Retina (tissue), 1 donor: ENCODE measurements around the gene PCLO.
"Not testable (repeated sequence)": the region's sequence is repeated elsewhere in the genome, so short reads cannot be mapped to it uniquely, and the experiment has no call there.

Source experiments
- DNase-seq: peaks from one replicate; pipeline ENCODE4 v3.0.0-alpha.2; 2016

Gene PCLO

GRCh38 chr7:82957521-82957920 is 205.2 kb downstream of the PCLO start:
- DNase-seq = no peak

DNA sequence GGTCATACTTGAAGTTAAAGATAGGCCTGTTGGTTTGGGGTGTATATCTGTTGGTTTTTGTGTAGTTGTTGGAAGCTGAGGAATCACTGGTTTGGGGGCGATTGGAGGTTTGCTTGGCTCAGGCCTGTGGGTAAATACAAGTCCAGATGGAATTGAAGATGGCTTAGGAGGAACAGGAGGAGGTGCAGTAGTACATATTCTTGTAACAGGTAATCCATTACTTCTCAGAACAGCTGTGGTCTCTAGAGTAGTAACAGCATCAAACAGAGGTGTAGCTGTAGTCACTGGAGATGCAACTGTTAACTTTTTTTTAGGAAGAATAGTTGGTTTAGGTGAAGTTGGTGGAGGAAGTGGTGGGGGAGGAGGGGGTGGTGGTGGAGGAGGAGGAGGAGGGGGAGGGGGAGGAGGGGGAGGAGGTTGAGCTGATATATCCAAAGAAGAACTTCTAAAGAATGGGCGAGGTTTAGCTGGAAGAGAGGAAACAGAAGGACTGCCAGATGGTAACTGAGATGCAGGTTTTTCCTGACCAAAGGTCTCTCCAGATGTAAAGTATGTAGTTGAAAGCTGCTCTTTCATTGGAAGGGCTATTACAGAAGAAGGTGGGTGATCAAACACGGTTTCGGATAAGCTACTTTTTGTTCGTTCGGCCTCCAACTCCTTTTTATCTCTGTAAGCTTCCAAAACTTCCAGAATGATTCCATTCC is 209.2 kb downstream of the PCLO start:
- no peak for DNase-seq

DNA sequence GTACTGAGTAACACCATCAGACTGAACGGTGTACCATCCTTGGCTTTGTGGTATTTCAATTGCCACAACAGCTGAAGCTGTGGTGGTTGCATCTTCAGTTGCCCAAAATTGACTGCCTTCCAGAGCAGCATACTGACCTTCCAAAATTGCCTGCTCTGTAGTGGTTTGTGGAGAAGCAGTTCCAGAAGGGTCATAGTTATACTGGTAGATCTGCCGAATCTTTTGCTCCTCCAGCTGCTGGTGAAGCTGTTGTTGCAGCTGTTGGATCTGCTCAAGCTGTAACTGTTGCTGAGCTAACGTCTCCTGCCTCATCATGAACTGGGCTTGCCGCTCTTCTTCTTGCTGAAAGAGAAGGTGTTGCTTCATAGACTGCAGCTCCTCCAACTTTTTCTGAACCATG is 212.2 kb downstream of the PCLO start:
- DNase-seq = no peak

DNA sequence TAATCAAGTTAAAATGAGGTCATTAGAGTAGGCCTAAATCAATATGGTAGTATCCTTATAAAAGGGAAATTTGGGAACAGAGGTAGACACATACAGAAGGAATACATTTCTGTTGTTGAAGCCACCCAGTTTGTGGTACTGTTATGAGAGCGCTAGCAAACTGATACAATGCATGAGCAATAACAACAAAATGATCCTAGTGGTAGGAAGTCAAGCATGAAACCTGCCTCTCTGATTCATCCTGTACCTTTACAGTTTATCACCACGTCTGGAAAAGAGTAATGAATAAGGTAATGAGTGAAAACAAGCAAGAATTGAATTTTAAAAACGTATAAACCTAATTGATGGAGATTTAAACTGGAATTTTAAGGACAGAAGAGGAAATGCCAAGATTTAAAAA is 217.2 kb downstream of the PCLO start:
- DNase-seq = no peak

GRCh38 chr7:82945056-82945455 is 217.6 kb downstream of the PCLO start:
- DNase-seq = no peak

- no peak for DNase-seq
These were observed 230.2 kb downstream of the PCLO start for GRCh38 chr7:82932516-82932915.

- peak; percentile 69 for DNase-seq
These were observed 236.2 kb downstream of the PCLO start for GRCh38 chr7:82926477-82926876.

GRCh38 chr7:82925331-82925730 is 237.4 kb downstream of the PCLO start:
- DNase-seq = no peak

DNA sequence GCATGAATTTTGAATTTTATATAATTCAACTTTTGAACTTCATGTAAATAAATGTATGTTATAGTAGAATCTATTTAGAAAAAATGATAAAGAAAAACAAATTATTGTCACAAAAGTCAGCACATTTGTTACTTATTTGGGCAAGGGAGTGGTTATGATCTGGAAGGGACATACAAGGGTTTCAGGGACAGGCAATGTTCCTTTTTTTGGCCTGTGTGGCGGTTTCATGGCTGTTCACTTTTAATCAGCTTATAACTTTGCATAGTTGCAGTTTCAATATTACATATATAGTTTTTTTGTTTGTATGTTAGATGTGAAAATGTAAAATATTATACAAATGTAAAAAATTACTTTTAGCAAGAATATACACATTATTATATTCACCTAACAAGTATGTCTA is 256.2 kb downstream of the PCLO start:
- DNase-seq = no peak

DNA sequence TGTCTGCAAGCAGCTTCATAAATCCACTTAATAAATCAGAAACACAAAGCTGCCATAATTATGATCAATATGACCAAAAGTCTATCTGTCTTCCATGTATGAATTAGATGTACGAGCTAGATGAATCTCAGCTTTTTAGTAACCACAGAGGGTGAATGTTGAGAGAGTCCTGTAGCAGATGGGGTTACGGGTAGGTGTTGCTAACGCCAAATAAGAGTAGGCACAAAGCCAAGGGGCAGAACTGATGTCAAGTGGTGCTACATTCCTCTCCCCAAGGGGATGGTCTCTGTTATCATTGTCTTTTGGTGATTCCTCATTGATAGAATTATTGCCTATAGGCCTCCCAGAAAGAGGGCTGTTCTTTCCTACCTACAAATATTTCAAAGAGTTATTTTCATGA is 257.8 kb downstream of the PCLO start:
- DNase-seq = no peak

DNA sequence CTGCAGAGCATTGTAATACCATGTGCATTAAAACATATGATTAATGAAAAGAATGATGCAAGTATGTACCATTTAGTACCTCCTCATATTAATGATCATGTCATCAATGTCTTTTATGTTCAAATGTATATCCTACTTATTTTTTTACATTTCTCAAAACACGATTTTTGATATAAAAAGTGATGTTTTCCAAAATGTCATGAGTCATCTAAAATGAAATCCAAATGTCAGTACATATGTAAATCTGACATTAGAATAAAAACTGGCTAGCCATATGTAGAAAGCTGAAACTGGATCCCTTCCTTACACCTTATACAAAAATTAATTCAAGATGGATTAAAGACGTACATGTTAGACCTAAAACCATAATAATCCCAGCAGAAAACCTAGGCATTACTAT is 261.6 kb downstream of the PCLO start:
- DNase-seq = not testable (repeated sequence)

DNA sequence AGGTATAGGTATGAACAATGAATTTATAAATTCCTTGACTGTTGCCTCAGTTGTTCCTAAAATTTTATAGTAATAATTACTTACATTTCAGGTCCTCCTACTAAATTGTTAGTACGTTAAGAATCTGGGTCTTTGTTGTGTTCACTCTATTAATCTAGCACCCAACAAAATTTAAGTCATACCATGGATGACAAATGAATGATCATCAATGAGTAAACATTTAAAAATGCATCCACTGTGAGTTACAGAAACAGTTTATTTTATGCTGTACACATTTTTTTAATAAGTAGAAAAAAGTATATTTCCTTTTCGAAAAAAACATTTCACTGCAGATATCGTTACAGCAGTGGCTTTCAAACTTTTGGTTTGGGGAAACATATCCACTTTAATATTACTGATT is 265.2 kb downstream of the PCLO start:
- no peak for DNase-seq

- not testable (repeated sequence) for DNase-seq
These were observed 268.3 kb downstream of the PCLO start for GRCh38 chr7:82894341-82894740.

- DNase-seq = no peak
These were observed 276.4 kb downstream of the PCLO start for GRCh38 chr7:82886324-82886723.

GRCh38 chr7:82865856-82866255 is 296.8 kb downstream of the PCLO start:
- DNase-seq = no peak

DNA sequence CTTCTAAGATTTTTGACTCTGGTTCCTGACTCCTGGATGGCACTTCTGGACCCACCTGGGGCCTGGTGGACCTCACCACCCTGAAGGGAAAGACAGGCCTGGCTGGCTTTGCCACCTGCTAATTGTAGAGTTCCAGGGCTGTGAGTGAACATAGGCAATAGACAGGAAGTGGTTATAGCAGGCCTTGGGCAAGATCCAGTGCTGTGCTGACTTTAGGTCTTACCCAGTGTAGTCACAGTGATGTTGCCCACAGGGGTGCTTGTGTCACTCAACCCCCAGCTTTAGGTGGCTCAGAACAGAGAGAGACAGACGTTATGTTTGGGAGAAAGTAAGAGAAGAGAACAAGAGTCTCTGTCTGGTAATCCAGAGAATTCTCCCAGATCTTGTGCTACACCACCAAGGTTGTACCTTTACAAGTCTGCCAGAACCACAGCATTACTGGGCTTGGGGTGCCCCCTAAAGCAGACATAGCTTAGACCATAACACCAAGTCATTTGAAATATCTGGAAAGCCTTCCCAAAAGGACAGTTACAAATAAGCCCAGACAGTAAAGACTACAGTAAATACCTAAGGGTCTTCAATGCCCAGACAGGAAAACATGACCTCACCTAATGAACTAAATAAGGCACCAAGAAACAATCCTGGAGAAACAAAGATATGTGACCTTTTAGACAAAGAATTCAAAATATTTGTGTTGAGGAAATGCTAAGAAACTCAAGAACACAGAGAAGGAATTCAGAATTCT is 303.4 kb downstream of the PCLO start:
- DNase-seq = no peak

GRCh38 chr7:82851121-82851520 is 311.6 kb downstream of the PCLO start:
- DNase-seq = no peak

GRCh38 chr7:82841828-82842227 is 320.9 kb downstream of the PCLO start:
- no peak for DNase-seq

- DNase-seq = no peak
These were observed 322.6 kb downstream of the PCLO start for GRCh38 chr7:82840061-82840460.

DNA sequence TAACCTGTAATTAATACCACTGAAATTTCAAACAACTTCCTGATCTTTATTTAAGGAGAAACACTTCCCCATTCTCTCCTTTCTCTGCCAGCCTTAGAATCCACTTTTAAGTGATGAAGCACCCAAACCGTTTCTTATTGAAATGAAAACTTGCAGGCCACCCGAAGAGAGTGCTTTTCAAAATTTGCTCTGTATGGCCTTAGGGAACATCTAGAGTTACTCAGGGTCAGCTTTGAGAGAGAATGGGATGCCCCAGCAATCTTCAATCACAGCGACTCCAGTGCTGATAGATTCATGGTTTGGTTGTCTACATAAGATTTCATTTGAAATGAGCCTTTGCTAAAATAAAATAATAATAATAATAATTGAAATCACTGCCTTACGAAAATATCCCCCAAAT is 323.1 kb downstream of the PCLO start:
- DNase-seq = no peak

- DNase-seq = no peak
These were observed 323.6 kb downstream of the PCLO start for GRCh38 chr7:82839063-82839462.

GRCh38 chr7:82838314-82838713 is 324.4 kb downstream of the PCLO start:
- no peak for DNase-seq

DNA sequence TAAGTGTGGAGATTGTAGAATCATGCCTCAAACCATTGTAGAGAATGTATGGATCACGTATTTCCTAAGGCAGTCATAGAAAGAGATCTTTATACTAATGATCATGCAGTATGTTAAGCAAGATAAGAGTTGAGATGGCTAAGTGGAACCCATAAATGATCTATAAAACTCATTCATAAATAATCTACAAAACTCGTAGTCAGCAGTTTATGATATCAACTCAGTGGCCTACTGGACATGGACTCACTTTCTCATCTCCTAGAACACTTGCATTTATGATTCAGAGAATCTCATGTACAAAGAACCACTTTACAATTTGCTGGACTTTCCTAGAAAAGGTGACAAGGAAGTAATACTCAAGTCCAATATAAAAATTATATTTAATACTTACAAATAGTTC is 339.6 kb downstream of the PCLO start:
- no peak for DNase-seq

- no peak for DNase-seq
These were observed 341.6 kb downstream of the PCLO start for GRCh38 chr7:82821037-82821436.

- DNase-seq = peak; percentile 44
These were observed 344.5 kb downstream of the PCLO start for GRCh38 chr7:82818171-82818570.
